CD1c-positive myeloid dendritic cell (primary cell): Measurements from ENCODE around the gene VAC14.

Experiments
- DNase-seq: peaks from one replicate; pipeline ENCODE4 v3.0.0-alpha.2; 2016; ENCODE audit errors: extremely low spot score

The VAC14 gene

GRCh38 chr16:70662991-70663523 lies 137.9 kb downstream of the VAC14 start:
- DNase-seq: peak; percentile 1

- DNase-seq: no peak
Observed at GRCh38 chr16:70661918-70662641, 138.9 kb downstream of the VAC14 start.

GRCh38 chr16:70661534-70661917 lies 139.4 kb downstream of the VAC14 start:
- no peak for DNase-seq

GRCh38 chr16:70660672-70661350 lies 140.1 kb downstream of the VAC14 start:
- DNase-seq: no peak

- no peak for DNase-seq
Observed at GRCh38 chr16:70659953-70660671, 140.8 kb downstream of the VAC14 start.

GRCh38 chr16:70659546-70659945 lies 141.4 kb downstream of the VAC14 start:
- no peak for DNase-seq

- no peak for DNase-seq
Observed at GRCh38 chr16:70658921-70659320, 142.0 kb downstream of the VAC14 start.

- no peak for DNase-seq
Observed at GRCh38 chr16:70657956-70658355, 143.0 kb downstream of the VAC14 start.

GRCh38 chr16:70656712-70657263 lies 144.2 kb downstream of the VAC14 start:
- no peak for DNase-seq

- DNase-seq: no peak
Observed at GRCh38 chr16:70656065-70656711, 144.8 kb downstream of the VAC14 start.

GRCh38 chr16:70653809-70654771 lies 146.9 kb downstream of the VAC14 start:
- peak; percentile 82 for DNase-seq

- DNase-seq: no peak
Observed at GRCh38 chr16:70653406-70653805, 147.6 kb downstream of the VAC14 start.

GRCh38 chr16:70652322-70652721 lies 148.6 kb downstream of the VAC14 start:
- DNase-seq: no peak

- no peak for DNase-seq
Observed at GRCh38 chr16:70651524-70651923, 149.4 kb downstream of the VAC14 start.

- DNase-seq: no peak
Observed at GRCh38 chr16:70650216-70650615, 150.7 kb downstream of the VAC14 start.

GRCh38 chr16:70649300-70649699 lies 151.7 kb downstream of the VAC14 start:
- no peak for DNase-seq

GRCh38 chr16:70648606-70649005 lies 152.4 kb downstream of the VAC14 start:
- no peak for DNase-seq

GRCh38 chr16:70647441-70648359 lies 153.3 kb downstream of the VAC14 start:
- DNase-seq: no peak
